ENCODE data around the gene TTC23.

The TTC23 gene

DNA sequence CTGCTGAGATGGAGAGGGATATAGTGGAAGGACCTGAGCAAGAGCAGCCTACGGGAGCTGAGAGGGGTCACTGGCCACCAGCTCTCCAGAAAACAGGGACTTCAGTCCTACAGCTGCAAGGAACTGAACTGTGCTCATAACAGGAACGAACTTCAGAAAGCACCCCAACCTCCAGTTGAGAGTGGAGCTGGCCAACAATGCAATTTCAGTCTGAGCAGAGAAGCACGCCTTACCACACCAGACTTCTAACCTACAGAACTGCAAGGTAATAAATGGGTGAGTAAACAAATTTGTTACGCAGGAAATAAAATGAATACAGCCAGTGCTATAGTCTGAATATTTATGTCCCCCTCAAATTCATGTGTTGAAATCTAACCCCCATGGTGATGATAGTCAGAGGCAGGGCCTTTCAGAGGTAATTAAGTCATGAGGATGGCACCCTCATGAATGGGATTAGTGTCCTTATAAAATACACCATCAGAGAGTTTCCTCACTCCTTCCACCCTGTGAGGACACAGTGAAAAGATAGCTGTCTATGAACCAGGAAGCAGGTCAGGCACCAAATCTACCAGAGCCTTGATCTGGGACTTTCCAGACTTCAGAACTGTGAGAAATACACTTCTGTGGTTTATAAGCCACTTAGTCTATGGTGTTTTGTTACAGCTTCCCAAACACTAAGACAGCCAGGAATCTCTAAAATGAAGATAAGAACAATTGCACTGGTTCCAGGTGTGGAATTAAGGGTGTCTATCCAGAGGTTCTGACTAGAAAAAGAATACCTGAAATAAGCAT lies 85.9 kb downstream of the TTC23 start:
- no peak for DNase-seq

DNA sequence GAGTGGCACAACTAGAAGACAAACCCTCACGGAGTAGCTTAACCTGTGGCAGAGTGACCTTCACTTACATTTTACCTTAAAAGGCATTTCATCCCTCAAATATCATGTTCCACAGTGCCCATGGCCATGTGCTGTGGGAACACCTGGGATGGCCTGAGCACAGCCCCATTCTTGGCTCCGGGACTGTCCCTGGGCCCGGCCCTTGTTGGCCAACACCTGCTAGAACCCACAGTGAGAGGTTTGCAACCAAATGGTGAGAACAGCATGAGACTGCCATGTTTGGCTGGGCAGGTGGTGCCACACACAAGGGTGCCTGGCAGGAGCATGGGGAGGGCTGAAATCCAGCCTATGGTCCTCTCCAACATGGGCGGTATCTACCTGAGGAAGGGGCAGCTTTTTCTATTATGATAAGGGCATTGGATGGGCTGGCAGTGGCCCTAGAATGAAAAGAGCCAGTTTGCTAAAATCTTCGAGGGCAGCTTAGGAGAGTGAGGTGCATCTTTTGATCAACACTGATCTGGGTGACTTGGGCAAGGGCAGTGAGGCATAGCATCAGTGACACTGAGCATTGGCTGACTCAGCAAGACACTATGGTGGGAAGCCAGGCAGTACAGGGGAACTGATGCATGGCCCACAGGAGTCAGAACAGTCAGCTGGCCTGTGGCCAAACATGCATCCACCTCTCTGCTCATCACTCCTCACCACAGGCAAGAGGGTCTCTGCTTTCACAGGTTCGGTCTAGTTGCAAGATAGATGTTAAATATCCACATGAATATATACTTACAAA lies 90.6 kb downstream of the TTC23 start:
- DNase-seq: no peak

DNA sequence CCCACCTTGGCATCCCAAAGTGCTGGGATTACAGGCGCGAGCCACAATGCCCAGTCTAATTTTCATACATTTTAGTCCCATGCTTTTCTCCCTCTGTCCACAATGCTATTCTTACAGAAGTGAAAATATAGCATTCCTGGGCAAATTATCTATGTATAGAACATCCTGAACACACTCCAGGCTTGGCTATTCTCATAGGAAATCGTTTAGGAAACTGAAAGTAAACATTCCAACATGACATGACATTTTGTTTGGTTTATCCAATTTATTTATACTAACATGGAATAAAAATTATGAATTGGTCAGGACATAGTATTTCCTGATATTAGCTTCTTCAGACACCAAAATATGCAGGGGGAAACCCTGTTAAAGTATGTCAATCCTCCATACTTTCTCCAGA lies 91.9 kb downstream of the TTC23 start:
- no peak for DNase-seq

DNA sequence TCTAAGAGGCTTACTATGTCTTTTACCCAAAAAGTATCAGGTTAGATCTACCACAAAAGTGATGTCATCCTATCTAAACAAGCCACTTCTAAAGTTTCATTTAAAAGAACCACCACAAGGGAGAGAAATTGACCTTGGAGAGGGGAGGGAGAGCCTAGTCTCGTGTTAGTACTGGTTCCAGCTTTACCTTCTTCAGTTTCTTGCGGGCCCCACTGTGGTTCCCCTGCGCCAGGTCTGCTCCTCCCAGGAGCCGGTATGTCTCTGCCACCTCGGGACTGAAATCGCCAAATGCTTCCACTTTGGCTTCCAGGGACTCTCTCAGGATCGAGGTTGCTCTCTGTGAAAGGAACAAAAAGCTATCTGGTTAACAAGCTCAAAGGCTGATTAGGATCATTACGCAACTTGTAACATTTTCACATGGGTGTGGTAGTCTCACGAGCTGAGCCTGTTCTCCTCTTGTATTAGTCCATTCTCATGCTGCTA lies 93.4 kb downstream of the TTC23 start:
- DNase-seq: peak; percentile 43

GRCh38 chr15:99154271-99154670 lies 95.1 kb downstream of the TTC23 start:
- no peak for DNase-seq

- DNase-seq: no peak
Observed at GRCh38 chr15:99153026-99153535, 96.3 kb downstream of the TTC23 start.

DNA sequence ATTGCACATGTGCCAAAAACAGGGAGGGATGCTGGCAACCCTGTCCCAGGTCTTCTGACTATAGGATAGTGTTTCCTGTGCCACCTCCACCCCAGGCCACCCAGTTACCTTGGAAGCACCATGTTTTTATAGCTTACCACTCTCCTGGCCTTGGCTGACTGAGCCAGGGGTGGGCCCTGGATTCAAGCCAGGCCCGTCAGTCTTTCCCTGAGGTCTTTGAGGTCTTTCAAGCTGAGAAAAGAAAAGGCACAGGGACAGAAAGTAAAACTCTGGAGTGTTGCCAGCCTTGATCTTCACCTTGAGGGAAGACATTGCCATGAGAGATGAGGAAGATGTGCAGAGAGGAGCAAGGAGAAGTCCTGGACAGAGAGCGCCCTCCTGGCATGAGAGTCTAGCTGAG lies 98.2 kb downstream of the TTC23 start:
- no peak for DNase-seq

DNA sequence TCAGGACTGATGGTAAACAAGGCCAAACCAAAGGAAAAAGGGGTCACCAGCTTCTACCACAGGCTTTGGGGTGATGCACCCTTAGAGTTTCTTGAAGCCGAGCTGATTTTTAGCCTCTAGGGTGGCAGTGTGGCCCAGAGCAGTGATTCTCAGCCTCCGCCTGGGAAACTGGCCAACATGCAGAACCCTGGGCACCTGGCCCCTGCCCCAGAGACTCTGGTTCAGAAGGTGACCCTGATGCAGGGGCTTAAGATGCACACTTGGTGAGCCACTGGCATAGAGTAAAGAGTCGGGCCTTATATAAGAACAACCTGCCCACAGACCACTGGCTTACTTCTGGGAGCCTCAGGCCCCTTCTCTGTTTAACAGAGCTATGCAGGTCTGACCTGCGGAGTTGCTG lies 100.0 kb downstream of the TTC23 start:
- DNase-seq: no peak

DNA sequence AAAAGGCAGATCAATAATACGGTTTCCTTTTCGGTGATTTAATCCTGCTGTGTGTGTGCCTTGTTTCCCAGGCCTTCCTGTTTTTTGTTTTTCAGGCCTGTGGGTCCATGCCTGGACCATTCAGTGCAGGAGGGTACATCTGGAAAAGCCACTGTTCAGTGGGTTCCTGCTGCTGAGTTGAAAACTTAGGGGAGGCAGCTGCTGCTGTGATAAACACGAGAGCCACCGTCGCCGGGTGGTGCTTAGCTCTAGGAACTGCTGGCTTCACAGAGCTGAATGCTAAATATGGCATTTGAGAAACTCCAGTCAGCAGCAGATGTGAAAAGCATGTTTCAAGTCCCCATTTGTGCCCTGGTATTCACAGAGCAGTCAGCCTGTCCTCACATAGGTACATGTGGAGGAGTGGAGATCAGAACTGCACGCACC lies 100.5 kb downstream of the TTC23 start:
- no peak for DNase-seq

DNA sequence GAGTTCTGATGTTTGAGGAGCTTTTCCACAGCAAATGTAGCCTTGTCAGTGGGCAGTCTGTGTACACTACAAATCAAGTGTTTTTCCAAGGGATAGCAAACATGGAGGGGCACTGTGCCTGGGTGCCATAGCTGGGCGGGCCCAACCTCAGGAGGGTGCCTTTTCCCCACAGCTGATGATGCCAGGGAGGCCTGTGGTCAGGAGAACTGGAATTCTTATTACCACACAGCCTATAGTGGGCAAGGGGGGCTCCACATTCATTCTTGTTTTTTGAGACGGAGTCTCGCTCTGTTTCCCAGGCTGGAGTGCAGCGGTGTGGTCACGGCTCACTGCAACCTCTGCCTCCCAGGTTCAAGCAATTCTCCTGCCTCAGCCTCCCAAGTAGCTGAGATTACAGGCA lies 102.7 kb downstream of the TTC23 start:
- no peak for DNase-seq

- DNase-seq: no peak
Observed at GRCh38 chr15:99145778-99146177, 103.6 kb downstream of the TTC23 start.

DNA sequence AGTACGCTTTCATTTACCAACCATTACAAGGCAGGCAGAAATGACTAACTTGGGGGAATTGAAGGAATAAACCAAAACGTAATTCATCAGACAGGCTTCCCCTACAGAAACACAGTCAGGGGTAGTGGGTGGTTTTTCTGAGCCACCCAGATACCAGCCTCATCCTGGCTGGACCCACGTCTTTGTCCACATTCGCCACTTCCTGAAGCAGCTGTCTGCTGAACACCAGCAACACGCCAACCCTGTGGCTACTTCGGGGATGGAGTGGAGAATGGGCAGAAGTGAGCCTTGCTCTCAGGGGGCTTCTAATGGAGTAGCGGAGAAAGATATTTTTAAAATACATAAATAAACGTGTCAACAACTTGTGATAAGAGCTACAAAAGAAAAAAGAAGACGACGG lies 104.4 kb downstream of the TTC23 start:
- no peak for DNase-seq

DNA sequence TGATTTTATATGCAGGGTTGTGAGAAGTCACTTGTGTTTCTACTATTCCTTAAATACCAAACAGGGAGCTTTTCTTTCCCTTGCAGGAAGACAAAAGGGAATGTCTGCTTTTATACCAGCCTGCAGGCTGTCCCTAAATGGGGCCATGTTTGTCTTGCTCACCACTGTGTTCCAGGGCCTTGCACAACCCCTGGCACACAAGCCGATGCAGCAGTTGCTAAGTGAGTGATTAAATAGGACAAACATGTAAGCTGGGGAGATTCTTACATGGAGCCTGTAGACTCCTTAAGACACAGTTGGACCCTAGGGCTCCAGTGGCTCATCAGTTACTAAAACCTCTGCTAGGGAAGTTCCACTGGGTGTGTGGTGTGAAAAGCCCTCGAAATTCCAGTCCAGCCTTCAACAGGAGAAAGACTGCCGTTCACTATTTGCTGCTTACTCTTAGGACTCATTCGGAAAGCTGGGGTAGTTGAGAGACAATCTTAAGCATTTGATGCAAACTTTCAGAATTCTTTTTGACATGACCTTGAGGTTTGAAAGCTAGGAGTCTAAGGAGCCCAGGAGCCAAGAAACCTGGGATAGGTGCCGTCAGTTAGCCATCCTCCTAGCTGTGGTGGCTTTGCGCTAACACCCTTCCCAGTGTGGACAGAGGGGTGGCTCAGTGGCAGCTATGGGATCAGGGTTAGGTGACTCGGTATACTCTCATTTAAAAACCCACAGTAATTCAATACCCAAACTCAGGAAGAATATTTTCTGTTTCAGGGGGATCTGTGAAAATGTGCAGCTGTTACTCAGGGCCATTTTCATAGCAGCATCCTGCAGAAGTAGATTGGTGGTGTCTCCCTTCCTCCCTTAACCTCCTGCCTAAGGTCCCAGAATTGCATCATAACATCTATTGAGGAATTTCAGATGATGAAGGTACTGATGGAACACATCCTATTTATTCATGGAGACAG lies 105.4 kb downstream of the TTC23 start:
- no peak for DNase-seq

GRCh38 chr15:99143242-99143641 lies 106.1 kb downstream of the TTC23 start:
- no peak for DNase-seq

DNA sequence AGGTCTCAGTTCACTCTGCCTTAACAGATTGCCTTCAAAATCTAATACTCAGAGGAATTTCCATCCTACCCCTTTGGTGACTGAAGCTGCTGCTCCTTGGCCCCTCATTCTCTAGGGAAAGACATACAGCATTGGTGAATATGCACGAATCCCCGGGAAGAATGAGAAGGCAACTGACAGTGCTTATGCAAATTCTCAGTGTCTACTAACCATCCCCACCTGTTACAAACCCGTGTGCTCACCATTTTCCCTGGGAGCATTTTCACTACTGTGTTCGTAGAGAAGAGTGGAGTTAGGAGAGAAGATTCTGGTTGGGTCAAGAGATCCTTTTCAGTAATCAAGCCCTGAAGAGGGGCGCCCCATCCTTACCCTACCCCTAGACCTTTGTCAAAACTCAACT lies 106.8 kb downstream of the TTC23 start:
- no peak for DNase-seq

GRCh38 chr15:99141943-99142342 lies 107.4 kb downstream of the TTC23 start:
- no peak for DNase-seq

GRCh38 chr15:99140590-99140989 lies 108.8 kb downstream of the TTC23 start:
- DNase-seq: no peak

DNA sequence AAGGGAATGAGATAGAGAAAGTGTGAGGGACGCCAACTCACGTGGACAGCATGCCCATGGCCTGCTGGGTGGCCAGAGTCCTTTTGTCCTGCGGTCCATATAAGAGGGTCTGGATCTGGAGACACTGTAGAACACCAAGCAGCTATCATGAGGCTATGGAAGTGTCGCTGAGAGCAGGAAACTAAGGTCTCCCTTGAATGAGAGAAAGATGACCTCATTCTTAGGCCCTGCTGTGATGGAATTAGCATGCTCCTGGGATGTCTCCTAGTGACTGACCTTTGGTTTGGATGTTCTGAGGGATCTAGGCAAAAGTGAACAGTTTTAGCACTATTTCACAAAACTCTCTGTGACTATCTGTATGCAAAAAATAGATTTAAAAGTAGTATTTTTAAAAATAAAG lies 110.1 kb downstream of the TTC23 start:
- no peak for DNase-seq

DNA sequence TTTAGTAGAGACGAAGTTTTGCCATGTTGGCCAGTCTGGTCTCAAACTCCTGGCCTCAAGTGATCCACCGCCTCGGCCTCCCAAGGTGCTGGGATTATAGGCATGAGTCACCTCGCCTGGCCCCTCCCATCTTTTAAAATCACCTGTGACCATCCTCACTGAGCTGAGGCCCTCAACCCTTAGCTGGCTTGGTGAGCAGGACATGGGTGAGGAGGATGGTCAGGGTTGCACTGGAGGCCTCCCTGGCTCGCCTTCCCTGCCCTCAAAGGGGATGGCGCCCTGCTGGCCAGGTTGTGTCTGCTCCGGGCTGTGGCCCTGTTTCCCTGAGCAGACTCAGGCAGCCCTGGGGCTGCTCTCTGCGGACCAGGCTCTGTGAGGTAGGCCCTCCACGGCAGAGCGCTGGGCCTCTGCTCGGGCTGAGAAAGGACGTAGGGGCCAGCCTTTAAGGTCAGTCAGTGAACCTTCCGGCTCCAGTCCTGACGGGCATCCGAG lies 110.8 kb downstream of the TTC23 start:
- DNase-seq: no peak

DNA sequence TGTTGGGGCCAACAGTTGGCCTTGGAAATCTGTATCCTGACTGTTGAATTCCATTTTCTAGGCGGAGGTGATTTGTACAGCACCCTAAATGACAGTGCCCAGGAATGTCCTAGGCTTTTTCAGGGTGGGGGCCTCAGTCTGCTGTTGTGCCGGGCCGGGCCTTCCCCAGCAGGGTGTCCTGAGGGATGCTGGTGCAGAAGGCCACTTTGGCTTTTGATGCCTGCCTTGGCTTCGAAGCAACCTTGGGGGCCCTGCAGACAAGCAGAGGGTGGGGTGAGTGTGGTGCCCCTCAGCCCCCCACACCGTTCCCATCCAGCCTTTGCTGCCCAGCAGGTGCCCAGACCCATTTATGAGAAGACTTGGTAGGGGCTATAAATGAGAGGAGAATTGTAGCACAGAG lies 111.5 kb downstream of the TTC23 start:
- no peak for DNase-seq

- DNase-seq: no peak
Observed at GRCh38 chr15:99137111-99137546, 112.3 kb downstream of the TTC23 start.

- no peak for DNase-seq
Observed at GRCh38 chr15:99135194-99135593, 114.2 kb downstream of the TTC23 start.
